TTC549 (cell line): ENCODE data around the gene FAM131C.
"Not testable (repeated sequence)": the region's sequence is repeated elsewhere in the genome, so short reads cannot be mapped to it uniquely, and the experiment has no call there.

Experiments used
- FAIRE-seq: peaks from 2 replicates; lab custom pipeline; 2012; peaks lifted over from hg19 to GRCh38; lab: Jason Lieb, UNC

FAM131C gene

GRCh38 chr1:16073490-16074119 is at the start of gene FAM131C:
Gene FAM131C, minus strand, starts transcription at chr1:16073651. Its CDS starts 209 bp downstream, at chr1:16073442.
- no peak for FAIRE-seq

- FAIRE-seq = no peak
Observed at GRCh38 chr1:16122916-16123315, 49.5 kb upstream of the FAM131C start.

GRCh38 chr1:16122350-16122881 is 49.0 kb upstream of the FAM131C start:
- FAIRE-seq = no peak

GRCh38 chr1:16120940-16121410 is 47.5 kb upstream of the FAM131C start:
- FAIRE-seq = no peak

- FAIRE-seq = no peak
Observed at GRCh38 chr1:16120407-16120806, 47.0 kb upstream of the FAM131C start.

GRCh38 chr1:16119926-16120325 is 46.5 kb upstream of the FAM131C start:
- no peak for FAIRE-seq

- no peak for FAIRE-seq
Observed at GRCh38 chr1:16119504-16119903, 46.1 kb upstream of the FAM131C start.

GRCh38 chr1:16118706-16119105 is 45.3 kb upstream of the FAM131C start:
- FAIRE-seq = no peak

GRCh38 chr1:16117936-16118335 is 44.5 kb upstream of the FAM131C start:
- FAIRE-seq = no peak

- no peak for FAIRE-seq
Observed at GRCh38 chr1:16117369-16117768, 43.9 kb upstream of the FAM131C start.

- FAIRE-seq = no peak
Observed at GRCh38 chr1:16116625-16117024, 43.2 kb upstream of the FAM131C start.

- FAIRE-seq = no peak
Observed at GRCh38 chr1:16116002-16116401, 42.6 kb upstream of the FAM131C start.

GRCh38 chr1:16115468-16115983 is 42.1 kb upstream of the FAM131C start:
- no peak for FAIRE-seq

GRCh38 chr1:16114527-16115467 is 41.3 kb upstream of the FAM131C start:
- no peak for FAIRE-seq

GRCh38 chr1:16112596-16113555 is 39.4 kb upstream of the FAM131C start:
- no peak for FAIRE-seq

GRCh38 chr1:16111771-16112595 is 38.5 kb upstream of the FAM131C start:
- no peak for FAIRE-seq

GRCh38 chr1:16110884-16111283 is 37.4 kb upstream of the FAM131C start:
- no peak for FAIRE-seq

- no peak for FAIRE-seq
Observed at GRCh38 chr1:16110456-16110855, 37.0 kb upstream of the FAM131C start.

- FAIRE-seq = no peak
Observed at GRCh38 chr1:16109571-16109970, 36.1 kb upstream of the FAM131C start.

GRCh38 chr1:16107039-16107438 is 33.6 kb upstream of the FAM131C start:
- FAIRE-seq = not testable (repeated sequence)

- FAIRE-seq = no peak
Observed at GRCh38 chr1:16101623-16102022, 28.2 kb upstream of the FAM131C start.
